A549 treated with dexamethasone at 1 μM for 4 hours (cell line): Measurements from ENCODE around the gene DNAI7. TPM values are rescaled to one million over a fixed set of nuclear protein-coding genes. Genes with fewer than 3 reads are reported as not detected.

Experiments
- total RNA-seq: library from RNA; stranded (reverse); fragments of 200-300 nt; extraction: Qiagen RNA extraction; gene quantifications from 5 replicates; pipeline ENCODE4 v1.2.3, GENCODE V29; 2022

DNAI7 gene, protein sequence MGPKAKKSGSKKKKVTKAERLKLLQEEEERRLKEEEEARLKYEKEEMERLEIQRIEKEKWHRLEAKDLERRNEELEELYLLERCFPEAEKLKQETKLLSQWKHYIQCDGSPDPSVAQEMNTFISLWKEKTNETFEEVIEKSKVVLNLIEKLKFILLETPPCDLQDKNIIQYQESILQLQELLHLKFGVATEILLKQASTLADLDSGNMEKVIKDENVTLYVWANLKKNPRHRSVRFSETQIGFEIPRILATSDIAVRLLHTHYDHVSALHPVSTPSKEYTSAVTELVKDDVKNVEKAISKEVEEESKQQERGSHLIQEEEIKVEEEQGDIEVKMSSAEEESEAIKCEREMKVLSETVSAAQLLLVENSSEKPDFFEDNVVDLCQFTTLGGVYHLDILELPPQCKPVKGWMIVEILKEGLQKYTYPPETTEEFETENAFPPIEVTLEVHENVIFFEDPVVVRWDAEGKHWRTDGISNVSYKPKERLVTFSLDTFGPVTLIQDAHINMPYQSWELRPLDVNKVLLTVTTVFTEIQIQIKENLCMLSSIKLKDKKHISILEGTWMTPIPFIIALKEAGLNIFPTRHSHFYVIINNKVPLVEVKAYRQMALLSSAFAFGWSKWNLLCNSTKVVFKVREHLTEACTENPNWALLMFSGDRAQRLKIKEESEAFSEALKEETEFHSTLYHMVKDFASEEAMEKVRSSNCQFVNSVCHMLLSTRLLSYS
- 0.06 to 0.16 TPM (median 0.14 TPM) in 5 replicates for total RNA-seq

DNA sequence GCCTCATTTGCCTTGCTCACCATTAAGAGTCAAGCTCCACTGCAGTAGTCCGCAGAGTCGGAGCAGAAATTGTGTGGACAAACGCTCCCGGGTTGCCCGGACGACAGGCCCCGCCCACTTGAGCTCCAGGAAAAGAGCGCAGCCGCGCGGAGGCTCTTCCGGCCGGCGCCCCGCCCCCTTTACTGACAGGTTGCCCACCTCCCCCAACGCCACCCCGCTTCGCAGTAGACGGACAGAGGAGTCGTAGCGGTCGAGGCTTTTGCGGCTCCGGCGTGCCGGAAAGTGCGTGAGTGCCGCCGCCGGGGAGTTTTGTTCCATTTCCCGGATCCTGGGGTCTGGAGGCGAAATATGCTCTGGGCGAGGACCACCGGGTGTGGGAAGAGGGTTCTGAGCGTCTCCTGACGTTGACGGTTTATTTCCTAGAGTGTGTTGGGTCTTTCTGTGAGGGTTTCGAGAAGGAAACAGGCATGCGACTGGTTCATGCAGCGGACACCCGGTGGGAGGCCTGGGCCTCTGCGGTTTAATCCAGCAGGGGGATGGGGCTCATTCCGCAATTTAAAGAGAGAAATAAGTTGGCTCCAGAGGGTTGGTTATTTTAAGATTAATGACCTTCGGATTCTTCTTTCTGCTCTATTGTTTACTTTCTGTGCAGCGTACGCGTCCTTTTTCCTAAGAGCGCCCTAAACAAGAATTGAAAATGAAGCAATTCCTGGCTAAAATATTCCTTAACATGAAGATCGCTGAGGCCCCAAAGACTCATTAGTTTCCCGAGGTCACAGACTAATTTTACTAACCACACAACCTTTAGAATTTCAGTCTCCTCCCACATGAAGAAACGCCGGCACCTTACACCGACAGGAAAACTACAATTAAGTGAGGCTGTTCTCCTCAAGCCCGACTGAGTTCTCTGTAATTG lies at the start of gene DNAI7, which contains the start of gene ETFRF1:
Gene DNAI7, minus strand, starts transcription at position 105 of the 916 bp plus-strand sequence. Its CDS starts 82 bp downstream, at position 23.
Gene ETFRF1, plus strand, starts transcription at position 182 of the 916 bp plus-strand sequence. CDS start 8,720 bp downstream, outside the sequence.

Other genes with a start within 250 kb of the DNAI7 start
- 8.3 to 14.8 TPM (median 12.5 TPM) in 5 replicates for gene BCAT1, start 246.1 kb downstream of the DNAI7 start, total RNA-seq
- gene ETFRF1, start 77 bp upstream of the DNAI7 start, total RNA-seq = 7.8 to 11.9 TPM (median 8.9 TPM) in 5 replicates
- 12.5 to 18.0 TPM (median 16.4 TPM) in 5 replicates for gene KRAS, start 55.8 kb upstream of the DNAI7 start, total RNA-seq